ENCODE measurements around the gene PRRG1. TPM values are rescaled to one million over a fixed set of nuclear protein-coding genes. Genes with fewer than 3 reads are reported as not detected.
"Not testable (repeated sequence)": the region's sequence is repeated elsewhere in the genome, so short reads cannot be mapped to it uniquely, and the experiment has no call there.

PRRG1 gene
- total RNA-seq (1 to 10 TPM; 1.7 to 8.8 (median 4.6) TPM), polyA plus RNA-seq (1 to 10 TPM in 2 of 3 donors, under 1 TPM in 1; 0.76 to 2.9 (median 1.6) TPM)
- long read RNA-seq, donor 1, result 0 reads
- long read RNA-seq, donor 2, result 0 reads
- long read RNA-seq, donor 3, result 0 reads
- long read RNA-seq, donor 4, full-length matches to known transcripts, result 1 of 1 reads
- long read RNA-seq, donor 4, partial matches to known transcripts, result 0 of 1 reads
- long read RNA-seq, donor 4, other reads (novel, unspliced or antisense), result 0 of 1 reads
- long read RNA-seq, donor 5, full-length matches to known transcripts, result 4 of 4 reads
- long read RNA-seq, donor 5, partial matches to known transcripts, result 0 of 4 reads
- long read RNA-seq, donor 5, other reads (novel, unspliced or antisense), result 0 of 4 reads
- long read RNA-seq, donor 6, full-length matches to known transcripts, result 1 of 1 reads
- long read RNA-seq, donor 6, partial matches to known transcripts, result 0 of 1 reads
- long read RNA-seq, donor 6, other reads (novel, unspliced or antisense), result 0 of 1 reads
- long read RNA-seq, donor 7, result 0 reads
- long read RNA-seq, donor 8, full-length matches to known transcripts, result 1 of 1 reads
- long read RNA-seq, donor 8, partial matches to known transcripts, result 0 of 1 reads
- long read RNA-seq, donor 8, other reads (novel, unspliced or antisense), result 0 of 1 reads
- long read RNA-seq, donor 9, partial matches to known transcripts, result 0 of 1 reads
- long read RNA-seq, donor 9, other reads (novel, unspliced or antisense), result 0 of 1 reads
- long read RNA-seq, donor 10, full-length matches to known transcripts, result 1 of 1 reads
- long read RNA-seq, donor 10, partial matches to known transcripts, result 0 of 1 reads
- long read RNA-seq, donor 10, other reads (novel, unspliced or antisense), result 0 of 1 reads

DNA sequence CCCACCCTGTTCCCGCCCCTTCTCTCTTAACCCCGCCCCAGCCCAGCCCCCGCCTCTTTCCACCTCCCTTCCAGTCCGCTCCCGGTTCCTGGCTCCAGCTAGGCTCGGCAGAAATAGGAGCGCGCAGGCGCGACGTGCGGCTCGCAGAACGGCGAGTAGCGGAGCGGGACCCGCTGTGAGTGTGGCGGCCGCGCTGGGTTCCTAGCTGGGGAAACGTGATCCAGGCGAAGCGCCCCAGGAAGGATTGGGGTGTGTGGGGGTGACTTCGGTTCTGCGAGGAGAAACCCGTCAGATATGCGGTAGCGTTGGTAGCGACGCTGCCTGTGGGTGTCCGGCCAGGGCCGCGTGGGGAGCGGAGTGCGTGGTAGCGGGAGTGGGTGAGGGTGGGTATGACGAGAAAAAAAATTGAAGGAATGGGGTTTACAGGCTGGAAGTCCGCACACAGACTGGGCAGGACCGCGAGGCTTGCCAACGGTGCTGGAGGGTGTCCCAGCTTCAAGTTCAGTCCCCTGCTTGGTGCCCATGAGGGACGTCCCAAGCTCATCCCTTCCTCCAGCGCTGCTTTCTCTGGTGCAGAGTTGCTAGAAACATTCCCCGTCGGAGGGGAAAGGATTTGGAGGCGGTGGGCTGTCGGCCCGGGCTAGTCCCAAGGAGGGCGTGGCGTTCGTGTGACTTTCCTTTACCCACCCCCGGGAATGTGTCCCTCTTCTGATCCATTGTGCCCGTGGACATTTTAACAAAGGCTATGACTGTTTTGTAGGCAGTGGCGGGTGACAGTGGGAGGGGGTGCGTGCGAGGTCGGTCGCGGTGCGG, at the start of gene PRRG1:
Gene PRRG1, plus strand, starts transcription at position 144 of the 813 bp plus-strand sequence. CDS start 56,886 bp downstream, outside the sequence.
- Histone ChIP-seq H3K27me3 (no peaks in the 10 kb centered on the region), H3K27ac (peak within 1 kb of the TSS; percentile 78 to 87 (median 82)), H3K9me3 (no peaks in the 10 kb centered on the region), H3K4me1 (peaks cover 0 to 6% (median 0%) of the 10 kb centered on the region in 4 donors), H3K36me3 (no peaks in the 10 kb centered on the region), H3K4me3 (peak within 1 kb of the TSS; percentile 56 to 64 (median 60))
- WGBS, 5 donors, result 2 to 35% (median 9%) methylated on average over 15 to 61 of the region's 61 CpGs
- TF ChIP-seq POLR2AphosphoS5 (IDR thresholded peaks at IDR 0.05), result peak; percentile 55 to 77 (median 77)
- TF ChIP-seq EP300 (IDR thresholded peaks at IDR 0.05), result no peak
- intact Hi-C loops (cut with DNase I; ENCODE audit: low total_unique reads), result no loop called here
- peak; percentile 72 to 92 for DNase-seq

DNA sequence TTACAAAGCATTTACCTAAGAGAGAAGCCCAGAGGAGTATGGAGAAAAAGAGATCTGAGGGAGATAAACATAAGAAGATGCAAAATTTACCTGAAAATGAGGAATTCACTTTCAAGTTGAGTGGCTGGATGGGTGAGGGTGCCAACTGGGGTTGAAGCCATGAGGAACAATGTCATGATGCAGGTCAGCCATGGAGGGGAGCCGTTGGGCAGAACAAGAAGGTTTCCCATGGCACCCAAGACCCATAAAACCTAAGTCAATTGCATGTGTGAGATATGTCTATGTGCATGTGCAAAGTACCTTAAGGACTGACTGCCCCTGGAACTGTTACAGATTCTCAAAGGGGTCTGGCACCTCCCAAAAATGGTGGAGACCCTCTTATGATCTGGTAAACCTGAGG, 46.6 kb upstream of the PRRG1 start:
- no peaks in the 10 kb centered on the region for H3K27me3 ChIP-seq
- peak in 1 of 2 donors; percentile 5 for DNase-seq
- 0 to 31% (median 3%) methylated on average over 1 of the region's 1 CpG for WGBS, 5 donors
- no peaks in the 10 kb centered on the region for H3K36me3 ChIP-seq
- no peak overlapping the region for H3K27ac ChIP-seq
- intact Hi-C loops (cut with DNase I; ENCODE audit: low total_unique reads), result no loop called here
- H3K4me3 ChIP-seq, result no peak overlapping the region
- TF ChIP-seq POLR2AphosphoS5 (IDR thresholded peaks at IDR 0.05) (no peak), POLR2A (IDR thresholded peaks at IDR 0.05) (no peak), EP300 (IDR thresholded peaks at IDR 0.05) (no peak)
- TF ChIP-seq, protein P1, sequence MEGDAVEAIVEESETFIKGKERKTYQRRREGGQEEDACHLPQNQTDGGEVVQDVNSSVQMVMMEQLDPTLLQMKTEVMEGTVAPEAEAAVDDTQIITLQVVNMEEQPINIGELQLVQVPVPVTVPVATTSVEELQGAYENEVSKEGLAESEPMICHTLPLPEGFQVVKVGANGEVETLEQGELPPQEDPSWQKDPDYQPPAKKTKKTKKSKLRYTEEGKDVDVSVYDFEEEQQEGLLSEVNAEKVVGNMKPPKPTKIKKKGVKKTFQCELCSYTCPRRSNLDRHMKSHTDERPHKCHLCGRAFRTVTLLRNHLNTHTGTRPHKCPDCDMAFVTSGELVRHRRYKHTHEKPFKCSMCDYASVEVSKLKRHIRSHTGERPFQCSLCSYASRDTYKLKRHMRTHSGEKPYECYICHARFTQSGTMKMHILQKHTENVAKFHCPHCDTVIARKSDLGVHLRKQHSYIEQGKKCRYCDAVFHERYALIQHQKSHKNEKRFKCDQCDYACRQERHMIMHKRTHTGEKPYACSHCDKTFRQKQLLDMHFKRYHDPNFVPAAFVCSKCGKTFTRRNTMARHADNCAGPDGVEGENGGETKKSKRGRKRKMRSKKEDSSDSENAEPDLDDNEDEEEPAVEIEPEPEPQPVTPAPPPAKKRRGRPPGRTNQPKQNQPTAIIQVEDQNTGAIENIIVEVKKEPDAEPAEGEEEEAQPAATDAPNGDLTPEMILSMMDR (IDR thresholded peaks at IDR 0.05), result no peak
- H3K4me1 ChIP-seq, result no peaks in the 10 kb centered on the region
- H3K9me3 ChIP-seq, result no peaks in the 10 kb centered on the region

DNA sequence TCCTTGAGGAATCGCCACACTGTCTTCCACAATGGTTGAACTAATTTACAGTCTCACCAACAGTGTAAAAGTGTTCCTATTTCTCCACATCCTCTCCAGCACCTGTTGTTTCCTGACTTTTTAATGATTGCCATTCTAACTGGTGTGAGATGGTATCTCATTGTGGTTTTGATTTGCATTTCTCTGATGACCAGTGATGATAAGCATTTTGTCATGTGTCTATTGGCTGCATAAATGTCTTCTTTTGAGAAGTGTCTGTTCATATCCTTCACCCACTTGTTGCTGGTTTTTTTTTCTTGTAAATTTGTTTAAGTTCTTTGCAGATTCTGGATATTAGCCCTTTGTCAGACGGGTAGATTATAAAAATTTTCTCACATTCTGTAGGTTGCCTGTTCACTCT, 43.9 kb upstream of the PRRG1 start:
- H3K27me3 ChIP-seq; H3K27ac ChIP-seq; H3K4me3 ChIP-seq; DNase-seq; H3K36me3 ChIP-seq; H3K9me3 ChIP-seq; intact Hi-C loops (cut with DNase I; ENCODE audit: low total_unique reads); H3K4me1 ChIP-seq: not testable (repeated sequence)
- WGBS, 5 donors, result 52 to 88% (median 72%) methylated on average over 1 to 2 of the region's 2 CpGs

DNA sequence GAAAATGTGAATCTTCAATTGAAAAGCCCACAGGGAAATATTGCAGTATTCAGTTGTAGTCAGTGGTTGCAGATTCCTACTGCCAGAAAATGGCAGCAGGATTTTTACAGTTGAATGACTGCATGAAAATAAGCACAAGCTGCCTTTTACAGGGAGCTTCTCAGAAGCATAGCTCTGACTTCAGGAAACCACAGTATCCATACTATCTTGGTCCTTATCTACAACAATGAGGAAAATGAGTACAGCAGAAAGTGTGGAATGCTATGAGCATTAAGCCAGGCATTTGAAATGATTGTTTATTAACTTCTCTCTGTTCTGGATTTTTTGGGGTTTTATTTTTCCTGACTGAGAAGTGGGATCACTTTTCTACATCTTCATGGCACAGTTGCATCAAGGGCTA, 34.6 kb upstream of the PRRG1 start:
- DNase-seq, result no peak
- no peak overlapping the region for H3K27ac ChIP-seq
- no peaks in the 10 kb centered on the region for H3K9me3 ChIP-seq
- H3K4me1 ChIP-seq, result no peaks in the 10 kb centered on the region
- H3K36me3 ChIP-seq, result no peaks in the 10 kb centered on the region
- H3K4me3 ChIP-seq, result no peak overlapping the region
- intact Hi-C loops (cut with DNase I; ENCODE audit: low total_unique reads), result no loop called here
- TF ChIP-seq, protein P1 (IDR thresholded peaks at IDR 0.05), result no peak
- TF ChIP-seq EP300 (IDR thresholded peaks at IDR 0.05), result no peak
- TF ChIP-seq POLR2AphosphoS5 (IDR thresholded peaks at IDR 0.05), result no peak
- no peaks in the 10 kb centered on the region for H3K27me3 ChIP-seq

All from stomach (tissue), 19 donors.